Activated CD8-positive, alpha-beta T cell treated with anti-CD3 and anti-CD28 coated beads, Interleukin-2, amount 10 ng/mL, durations not matched to agents 7 days and 5 days (primary cell): Measurements from ENCODE around the gene KRT74. TPM values are rescaled to one million over a fixed set of nuclear protein-coding genes. Genes with fewer than 3 reads are reported as not detected.

ENCODE experiments used
- ATAC-seq: fragments of 150-1000 bp; cut with Tn5 transposase; one replicate; pipeline ENCODE4 v1.10.0; 2021; ENCODE audit warnings: moderate library complexity
- CTCF ChIA-PET: fragments of 350-600 bp; sonication (Branson Sonifier 250); formaldehyde crosslinking; loops from one replicate; lab custom pipeline; 2021; ENCODE audit warnings: antibody characterized with exemption; lab: Charles Lee
- POLR2A ChIA-PET: fragments of 350-600 bp; sonication (Branson Sonifier 250); formaldehyde crosslinking; loops from one replicate; lab custom pipeline; 2021; ENCODE audit warnings: antibody characterized with exemption; lab: Charles Lee
- DNase-seq: peaks from one replicate; pipeline ENCODE4 v3.0.0-alpha.2; 2020
- H3K27ac Mint-ChIP-seq: one replicate; pipeline ENCODE4 v1.8.0; 2021; ENCODE audit warnings: mild to moderate bottlenecking, mixed read lengths
- H3K27me3 Mint-ChIP-seq: one replicate; pipeline ENCODE4 v1.8.0; 2021; ENCODE audit warnings: low read depth, mixed read lengths
- H3K36me3 Mint-ChIP-seq: one replicate; pipeline ENCODE4 v1.8.0; 2021; ENCODE audit warnings: low read depth, mixed read lengths
- H3K4me1 Mint-ChIP-seq: one replicate; pipeline ENCODE4 v1.8.0; 2021; ENCODE audit warnings: low read depth, mixed read lengths
- H3K4me3 Mint-ChIP-seq: one replicate; pipeline ENCODE4 v1.8.0; 2021; ENCODE audit warnings: mild to moderate bottlenecking, mixed read lengths
- H3K9me3 Mint-ChIP-seq: one replicate; pipeline ENCODE4 v1.8.0; 2022; ENCODE audit warnings: mixed read lengths; ENCODE audit not compliant: insufficient read depth
- total RNA-seq, 2 experiments: library from RNA; stranded (reverse); gene quantifications; one replicate each; pipeline ENCODE4 v1.2.3, GENCODE V29; 2021

The KRT74 gene
- total RNA-seq, 2 experiments from 2014 or later = not detected

DNA sequence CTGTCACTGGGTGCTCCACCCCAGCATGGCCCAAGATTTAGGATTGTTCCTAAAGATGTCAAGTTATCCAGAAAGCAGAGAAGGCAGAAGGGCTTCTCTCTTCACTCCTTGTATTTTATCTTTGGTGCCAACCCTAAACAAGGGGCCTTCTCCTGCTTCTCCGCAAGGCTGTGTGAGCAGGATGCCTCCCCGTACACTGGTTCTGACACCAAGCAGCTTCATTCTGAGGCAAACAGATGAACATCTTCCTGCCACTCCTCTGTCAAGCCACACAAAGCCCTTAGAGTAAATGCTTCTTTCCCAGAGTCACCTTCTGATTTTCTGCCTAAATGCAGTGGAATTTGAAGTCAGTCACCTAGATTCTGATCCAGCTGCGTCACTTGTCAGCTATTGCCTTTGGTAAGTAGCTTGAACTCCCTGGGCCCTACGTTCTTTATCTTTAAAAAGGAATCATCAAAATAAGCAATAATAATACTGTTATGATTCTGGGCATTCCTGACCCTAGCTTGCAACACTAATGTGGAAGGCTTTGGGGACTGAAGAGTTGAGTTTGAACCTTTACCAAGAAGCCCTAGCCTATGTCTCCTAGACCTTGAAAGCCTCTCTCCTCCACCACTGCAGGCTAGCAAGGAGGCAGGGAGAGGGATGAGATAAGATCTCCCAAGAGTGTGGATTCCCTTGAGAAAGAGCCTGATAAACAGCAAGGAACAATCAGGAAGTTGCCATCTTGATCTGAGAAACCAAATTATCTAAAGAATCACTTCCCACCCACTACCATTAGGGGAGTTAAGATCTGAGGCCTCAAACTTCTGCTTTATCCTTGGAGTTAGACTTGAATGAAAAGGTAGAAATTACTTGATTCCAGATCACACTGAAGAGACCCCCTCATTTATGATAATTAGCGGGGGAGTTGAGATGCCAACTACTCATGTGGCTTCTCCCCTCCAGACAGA is 39.1 kb upstream of the KRT74 start:
- H3K36me3 Mint-ChIP-seq = no peaks in the 10 kb centered on the region
- ATAC-seq (no peak), DNase-seq (no peak)
- H3K27ac Mint-ChIP-seq = peak overlapping the region; percentile 58
- ChIA-PET POLR2A (interaction anchor here (1.2 kb wide), 1 partner anchor 21 kb away, joined by 4 read pairs; no protein-coding TSS in a partner anchor), CTCF (interaction anchor here (0.8 to 3.7 kb wide), 7 partner anchors 11 to 258 kb away, joined by 3 to 31 read pairs (median 4); no protein-coding TSS in a partner anchor)
- no peak overlapping the region for H3K4me3 Mint-ChIP-seq
- no peaks in the 10 kb centered on the region for H3K9me3 Mint-ChIP-seq
- H3K27me3 Mint-ChIP-seq = peaks cover 6% of the 10 kb centered on the region
- H3K4me1 Mint-ChIP-seq = peaks cover 75% of the 10 kb centered on the region

DNA sequence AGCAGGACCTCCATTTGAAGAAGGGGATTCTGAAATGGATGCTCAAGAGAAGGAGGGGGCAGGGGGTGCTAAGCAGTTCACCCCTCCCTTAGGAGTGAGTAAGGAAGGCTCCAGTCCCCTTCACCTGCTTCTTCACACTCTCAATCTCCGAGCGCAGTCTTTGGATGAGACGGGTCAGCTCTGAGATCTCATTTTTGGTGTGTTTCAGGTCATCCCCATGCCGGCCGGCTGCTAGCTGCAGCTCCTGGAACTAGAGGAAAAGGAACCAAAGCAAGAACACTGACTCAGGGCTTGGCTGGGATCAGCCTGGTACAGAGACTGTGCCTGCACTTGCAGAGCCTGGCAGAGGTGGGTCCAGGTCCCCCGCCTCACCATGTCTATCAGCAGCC is 37.4 kb upstream of the KRT74 start:
- peak overlapping the region; percentile 66 for H3K27ac Mint-ChIP-seq
- DNase-seq = no peak
- peaks cover 3% of the 10 kb centered on the region for H3K27me3 Mint-ChIP-seq
- peaks cover 68% of the 10 kb centered on the region for H3K4me1 Mint-ChIP-seq
- POLR2A ChIA-PET = interaction anchor here (1.3 to 1.4 kb wide), 2 partner anchors 10 to 15 kb away, joined by 3 read pairs; partner anchors contain the start of gene KRT72
- H3K9me3 Mint-ChIP-seq = no peaks in the 10 kb centered on the region
- H3K4me3 Mint-ChIP-seq = no peak overlapping the region
- no peak for ATAC-seq
- CTCF ChIA-PET = interaction anchor here (1.0 to 3.7 kb wide), 12 partner anchors 8 to 262 kb away, joined by 3 to 31 read pairs (median 4); no protein-coding TSS in a partner anchor
- no peaks in the 10 kb centered on the region for H3K36me3 Mint-ChIP-seq

DNA sequence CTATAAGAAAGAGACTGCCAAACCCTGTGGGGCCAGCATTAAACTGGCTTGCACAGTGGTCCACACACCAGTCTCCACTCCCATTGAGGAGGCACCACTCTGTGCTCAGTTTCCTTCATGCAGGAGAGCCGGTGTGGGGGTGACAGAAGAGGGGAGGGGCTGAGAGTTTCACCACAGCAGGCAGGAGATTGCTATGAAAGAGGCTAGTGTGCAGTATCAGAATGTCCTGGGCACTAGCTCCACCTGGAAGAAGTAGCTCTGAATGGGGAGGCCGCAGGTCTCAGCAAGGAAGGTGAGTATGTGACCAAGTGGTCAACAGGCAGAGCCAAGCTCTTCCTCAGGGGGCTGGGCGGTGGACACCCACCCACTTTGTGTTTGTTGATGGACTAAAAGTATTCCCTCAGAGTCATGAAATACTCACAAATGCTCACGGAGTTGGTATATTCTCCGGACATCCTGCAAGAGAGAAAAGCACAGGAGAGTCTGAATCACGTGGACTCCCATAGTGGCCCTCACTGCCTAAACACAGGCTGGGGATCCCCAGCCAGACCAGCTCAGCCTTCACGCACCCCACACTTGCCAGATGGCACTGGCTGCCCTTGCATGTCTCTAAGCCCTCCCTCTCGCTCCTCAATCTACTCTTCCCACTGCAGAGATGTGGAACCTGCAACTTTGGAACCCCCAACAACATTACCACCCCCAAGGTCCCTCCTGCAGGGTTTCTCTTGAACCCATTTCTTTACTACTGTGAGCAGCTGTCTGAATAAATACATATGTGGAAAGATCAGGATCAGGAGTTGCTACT is 35.4 kb upstream of the KRT74 start:
- ChIA-PET CTCF (interaction anchor here (0.8 to 2.1 kb wide), 7 partner anchors 13 to 276 kb away, joined by 3 to 6 read pairs (median 5); no protein-coding TSS in a partner anchor), POLR2A (no interaction called here)
- ATAC-seq (no peak), DNase-seq (no peak)
- Mint-ChIP-seq H3K4me3 (no peak overlapping the region), H3K9me3 (no peaks in the 10 kb centered on the region), H3K27ac (no peak overlapping the region), H3K36me3 (no peaks in the 10 kb centered on the region), H3K27me3 (peaks cover 3% of the 10 kb centered on the region), H3K4me1 (peaks cover 65% of the 10 kb centered on the region)

DNA sequence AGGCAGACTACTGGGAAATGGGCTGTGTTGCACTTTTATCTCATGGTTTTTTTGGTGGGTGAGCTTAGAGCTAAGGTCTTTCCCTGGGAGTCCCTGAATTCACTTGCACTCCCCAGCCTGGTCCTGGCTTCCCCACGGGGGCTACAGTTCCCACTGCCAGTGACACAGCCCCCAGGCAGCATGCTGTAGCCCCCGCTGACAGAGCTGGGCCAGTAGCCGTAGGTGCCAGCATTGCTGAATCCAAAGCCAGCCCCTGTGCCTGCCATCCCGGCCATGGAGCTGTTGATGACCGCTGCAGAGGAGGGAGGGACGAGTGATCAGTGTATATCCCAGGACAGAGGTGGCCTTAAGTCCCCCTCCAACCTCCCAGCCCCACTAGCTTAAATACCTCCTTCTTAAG is 34.5 kb upstream of the KRT74 start:
- no peak overlapping the region for H3K4me3 Mint-ChIP-seq
- ATAC-seq = no peak
- peaks cover 3% of the 10 kb centered on the region for H3K27me3 Mint-ChIP-seq

DNA sequence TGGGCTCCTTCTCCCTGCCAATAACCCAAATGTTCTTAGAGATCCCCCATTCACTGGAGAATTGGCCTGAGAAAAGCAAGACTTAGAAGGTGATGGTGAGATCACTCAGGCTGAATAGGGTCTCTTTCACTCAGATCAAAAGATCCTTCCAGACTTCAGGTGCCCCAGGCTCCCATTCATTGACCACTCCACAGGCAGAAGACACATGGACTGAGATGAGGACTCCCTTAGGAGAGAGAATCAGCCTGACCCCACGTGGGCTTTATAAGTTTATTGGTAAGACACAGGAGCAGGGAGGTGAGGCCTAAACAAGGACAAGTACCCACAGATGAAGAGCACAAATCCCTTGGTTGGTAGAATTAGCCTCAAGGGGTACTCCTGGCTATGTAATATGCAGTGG is 33.7 kb upstream of the KRT74 start:
- Mint-ChIP-seq H3K4me3 (no peak overlapping the region), H3K4me1 (peaks cover 61% of the 10 kb centered on the region), H3K36me3 (no peaks in the 10 kb centered on the region), H3K27me3 (peaks cover 3% of the 10 kb centered on the region), H3K9me3 (no peaks in the 10 kb centered on the region), H3K27ac (no peak overlapping the region)
- CTCF ChIA-PET = interaction anchor here (0.7 to 2.1 kb wide), 2 partner anchors 18 to 272 kb away, joined by 3 to 6 read pairs; no protein-coding TSS in a partner anchor
- POLR2A ChIA-PET = no interaction called here
- ATAC-seq = no peak
- no peak for DNase-seq

More for the DNA sequence above, 34.5 kb upstream of the KRT74 start:
- no peak for DNase-seq
- H3K36me3 Mint-ChIP-seq = no peaks in the 10 kb centered on the region
- ChIA-PET CTCF (interaction anchor here (0.7 to 2.1 kb wide), 6 partner anchors 13 to 271 kb away, joined by 3 to 6 read pairs (median 4); no protein-coding TSS in a partner anchor), POLR2A (no interaction called here)
- peaks cover 68% of the 10 kb centered on the region for H3K4me1 Mint-ChIP-seq
- H3K27ac Mint-ChIP-seq = no peak overlapping the region
- H3K9me3 Mint-ChIP-seq = no peaks in the 10 kb centered on the region

DNA sequence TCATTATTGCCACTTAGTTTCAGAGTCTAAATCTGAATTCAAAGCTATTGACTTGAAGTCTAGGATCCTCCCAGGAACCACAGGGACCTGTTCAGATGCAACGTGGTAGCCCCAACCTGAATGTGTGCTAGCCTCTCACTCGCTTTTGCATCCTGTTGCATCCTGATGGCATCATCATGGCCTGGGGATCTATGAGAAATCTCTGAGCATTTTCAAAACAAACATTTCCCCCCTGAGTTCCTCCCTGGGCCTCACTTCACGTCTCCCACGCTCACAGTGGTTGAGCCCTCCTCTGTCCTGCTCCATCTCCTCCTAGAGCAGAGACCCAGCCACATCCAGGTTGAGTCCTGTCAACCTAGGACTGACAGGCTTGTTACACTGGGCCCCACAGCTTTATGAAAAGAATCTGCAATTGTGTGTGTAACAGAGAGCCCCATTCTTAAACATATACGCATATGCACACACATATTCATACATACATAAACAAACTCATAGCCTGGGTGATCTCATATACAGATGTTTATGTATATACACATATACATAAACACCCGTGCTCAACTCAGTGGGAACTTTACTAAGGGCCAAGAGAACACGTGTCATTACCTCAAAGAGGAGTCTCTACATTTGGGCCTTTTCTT is 33.1 kb upstream of the KRT74 start:
- Mint-ChIP-seq H3K4me1 (peaks cover 58% of the 10 kb centered on the region), H3K36me3 (no peaks in the 10 kb centered on the region), H3K4me3 (no peak overlapping the region), H3K27me3 (peaks cover 3% of the 10 kb centered on the region), H3K27ac (no peak overlapping the region), H3K9me3 (no peaks in the 10 kb centered on the region)
- ChIA-PET POLR2A (no interaction called here), CTCF (interaction anchor here (0.8 to 2.6 kb wide), 5 partner anchors 20 to 273 kb away, joined by 3 to 6 read pairs (median 4); no protein-coding TSS in a partner anchor)
- no peak for DNase-seq
- no peak for ATAC-seq

DNA sequence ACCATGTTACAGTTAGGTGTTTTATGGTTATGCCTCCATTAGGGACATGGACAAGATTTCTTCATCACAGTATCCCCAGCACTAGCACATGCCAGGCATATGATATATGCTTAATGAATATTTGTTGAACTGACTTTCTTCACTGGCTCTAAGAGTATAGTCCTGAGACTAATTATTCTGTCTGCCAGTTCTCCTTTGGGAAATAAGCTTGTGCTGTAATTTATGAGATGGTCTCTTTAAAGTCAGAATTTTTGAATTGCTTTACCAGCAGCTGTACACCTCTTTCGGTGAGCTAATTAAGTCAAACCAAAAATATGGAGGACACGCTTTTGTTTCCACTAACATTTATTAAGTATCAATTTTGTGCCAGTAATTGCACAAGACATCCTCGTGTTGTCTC is 32.5 kb upstream of the KRT74 start:
- Mint-ChIP-seq H3K27me3 (peaks cover 5% of the 10 kb centered on the region), H3K27ac (no peak overlapping the region), H3K9me3 (no peaks in the 10 kb centered on the region), H3K36me3 (no peaks in the 10 kb centered on the region), H3K4me3 (no peak overlapping the region), H3K4me1 (peaks cover 52% of the 10 kb centered on the region)
- CTCF ChIA-PET = interaction anchor here (0.8 to 2.6 kb wide), 5 partner anchors 20 to 273 kb away, joined by 3 to 6 read pairs (median 4); no protein-coding TSS in a partner anchor
- no peak for ATAC-seq
- POLR2A ChIA-PET = interaction anchor here (0.9 kb wide), 1 partner anchor 9 kb away, joined by 3 read pairs; no protein-coding TSS in a partner anchor
- DNase-seq = no peak

DNA sequence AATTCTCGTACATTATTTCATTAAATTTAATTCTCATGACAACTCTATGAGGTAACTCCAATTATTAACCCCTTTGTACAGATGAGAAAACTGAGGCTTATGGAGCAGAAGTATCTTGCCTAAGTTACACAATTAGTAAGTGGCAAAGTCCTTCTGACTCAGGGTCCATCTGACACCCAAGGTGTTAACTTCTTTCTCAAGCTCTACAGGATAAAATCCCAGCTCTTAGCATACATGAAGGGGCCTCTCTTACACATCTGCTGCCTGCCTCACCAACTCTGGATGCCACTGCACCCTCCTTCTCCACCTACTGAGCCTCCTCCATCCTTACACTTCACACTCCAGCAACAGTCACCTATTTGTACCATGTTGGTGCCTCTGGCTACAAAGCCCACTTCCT is 31.9 kb upstream of the KRT74 start:
- POLR2A ChIA-PET = interaction anchor here (0.9 kb wide), 1 partner anchor 8 kb away, joined by 3 read pairs; no protein-coding TSS in a partner anchor
- H3K4me1 Mint-ChIP-seq = peaks cover 46% of the 10 kb centered on the region
- no peak overlapping the region for H3K4me3 Mint-ChIP-seq

DNA sequence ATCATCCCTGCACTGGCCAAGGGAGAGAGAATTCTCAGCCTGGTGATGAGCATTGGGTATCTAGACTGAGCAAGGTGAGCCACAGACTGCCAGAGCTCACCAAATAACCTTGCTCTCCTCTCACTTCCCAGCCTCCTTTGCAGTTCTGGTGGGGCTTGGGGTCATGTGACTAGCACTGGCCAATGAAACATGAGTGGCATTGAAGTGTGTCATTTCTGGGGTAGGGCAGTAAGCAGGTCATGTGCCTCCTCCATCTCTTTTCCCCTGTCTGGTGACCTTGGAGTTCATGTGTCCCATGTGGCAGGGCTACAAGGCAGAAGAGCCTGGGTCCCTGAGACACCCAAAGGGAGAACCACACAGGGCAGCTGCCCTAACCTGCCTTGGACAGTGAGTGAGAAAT is 31.2 kb upstream of the KRT74 start:
- Mint-ChIP-seq H3K4me3 (no peak overlapping the region), H3K27ac (no peak overlapping the region)

More for the DNA sequence above, 31.9 kb upstream of the KRT74 start:
- H3K36me3 Mint-ChIP-seq = no peaks in the 10 kb centered on the region
- DNase-seq (no peak), ATAC-seq (no peak)
- no peaks in the 10 kb centered on the region for H3K9me3 Mint-ChIP-seq
- CTCF ChIA-PET = interaction anchor here (0.8 to 2.6 kb wide), 5 partner anchors 19 to 274 kb away, joined by 3 to 6 read pairs (median 4); no protein-coding TSS in a partner anchor
- no peak overlapping the region for H3K27ac Mint-ChIP-seq
- peaks cover 5% of the 10 kb centered on the region for H3K27me3 Mint-ChIP-seq

DNA sequence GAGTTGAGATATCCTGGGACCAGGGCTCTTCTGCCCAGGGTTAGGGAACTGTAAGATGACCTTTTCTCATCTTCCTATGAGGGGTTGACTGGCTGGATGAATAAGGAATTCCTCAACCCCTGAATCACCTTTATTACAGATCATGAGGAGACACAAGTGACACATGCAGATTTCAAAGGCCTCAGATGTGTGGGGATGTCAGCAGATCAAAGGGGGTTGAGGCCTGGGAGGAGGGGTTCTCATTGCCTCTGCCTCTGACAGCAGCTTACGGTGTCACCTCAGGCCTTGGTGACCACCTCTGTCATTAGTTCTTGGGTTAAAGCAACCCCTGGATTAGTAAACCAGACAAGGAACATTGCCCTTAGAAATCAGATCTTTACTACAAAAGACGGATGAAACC is 29.7 kb upstream of the KRT74 start:
- peaks cover 28% of the 10 kb centered on the region for H3K4me1 Mint-ChIP-seq
- ATAC-seq (no peak), DNase-seq (no peak)
- no peak overlapping the region for H3K27ac Mint-ChIP-seq
- ChIA-PET POLR2A (no interaction called here), CTCF (no interaction called here)
- H3K27me3 Mint-ChIP-seq = peaks cover 19% of the 10 kb centered on the region
- H3K9me3 Mint-ChIP-seq = no peaks in the 10 kb centered on the region
- no peaks in the 10 kb centered on the region for H3K36me3 Mint-ChIP-seq
- H3K4me3 Mint-ChIP-seq = no peak overlapping the region

More for the DNA sequence above, 31.2 kb upstream of the KRT74 start:
- ATAC-seq (no peak), DNase-seq (no peak)
- no peaks in the 10 kb centered on the region for H3K36me3 Mint-ChIP-seq
- H3K9me3 Mint-ChIP-seq = no peaks in the 10 kb centered on the region
- peaks cover 9% of the 10 kb centered on the region for H3K27me3 Mint-ChIP-seq
- H3K4me1 Mint-ChIP-seq = peaks cover 40% of the 10 kb centered on the region
- CTCF ChIA-PET = interaction anchor here (1.0 to 2.6 kb wide), 3 partner anchors 19 to 29 kb away, joined by 3 to 6 read pairs (median 4); no protein-coding TSS in a partner anchor
- POLR2A ChIA-PET = no interaction called here
